HEK293 (cell line): ENCODE measurements around the gene TBPL1.

Experiments used
- CTCF ChIP-seq: fragments of 450-650 bp; formaldehyde crosslinking; IDR thresholded peaks from 2 replicates; pipeline ENCODE4 v1.5.1; 2016; ENCODE audit warnings: missing biosample characterization, missing genetic modification characterization
- FEZF1 ChIP-seq: fragments of 450-650 bp; formaldehyde crosslinking; IDR thresholded peaks from 2 replicates; pipeline ENCODE4 v1.5.1; 2016; ENCODE audit warnings: missing biosample characterization, missing genetic modification characterization
- HOXC10 ChIP-seq: sonication (generic); formaldehyde crosslinking; IDR thresholded peaks from 2 replicates; pipeline ENCODE4 v1.8.1; 2023; ENCODE audit warnings: mild to moderate bottlenecking, missing genetic modification reagents
- KLF10 ChIP-seq: fragments of 450-650 bp; IDR thresholded peaks from 2 replicates; pipeline ENCODE4 v1.5.1; 2018; ENCODE audit warnings: missing biosample characterization, mild to moderate bottlenecking, missing genetic modification characterization
- OVOL3 ChIP-seq: fragments of 450-650 bp; formaldehyde crosslinking; IDR thresholded peaks from 2 replicates; pipeline ENCODE4 v1.5.1; 2016; ENCODE audit warnings: missing biosample characterization, missing genetic modification characterization
- ZNF10 ChIP-seq: fragments of 450-650 bp; formaldehyde crosslinking; IDR thresholded peaks from 2 replicates; pipeline ENCODE4 v1.5.1; 2017; ENCODE audit warnings: missing biosample characterization, missing genetic modification characterization
- ZNF133 ChIP-seq: fragments of 450-650 bp; formaldehyde crosslinking; IDR thresholded peaks from 2 replicates; pipeline ENCODE4 v1.5.1; 2016; ENCODE audit warnings: missing biosample characterization, missing genetic modification characterization
- ZNF23 ChIP-seq: fragments of 450-650 bp; formaldehyde crosslinking; IDR thresholded peaks from 2 replicates; pipeline ENCODE4 v1.5.1; 2016; ENCODE audit warnings: missing biosample characterization, missing genetic modification characterization, borderline replicate concordance
- ZNF274 ChIP-seq, 2 experiments: fragments of 200-500 bp in 1 of 2; fragments of 450-650 bp in 1 of 2; sonication (Bioruptor generic) in 1 of 2; formaldehyde crosslinking in 1 of 2; IDR thresholded peaks; 2 replicates each; pipeline versions ENCODE4 v1.5.1 to v1.6.1; 2014 to 2016; ENCODE audit warnings: borderline replicate concordance in 1 of 2, inconsistent platforms in 1 of 2, low read length in 1 of 2, missing biosample characterization in 1 of 2, missing genetic modification characterization in 1 of 2
- ZNF510 ChIP-seq: fragments of 450-650 bp; formaldehyde crosslinking; IDR thresholded peaks from 2 replicates; pipeline ENCODE4 v1.5.1; 2018; ENCODE audit warnings: mild to moderate bottlenecking, missing genetic modification characterization, missing biosample characterization; ENCODE audit not compliant: insufficient replicate concordance
- ZSCAN30 ChIP-seq: fragments of 450-650 bp; IDR thresholded peaks from 2 replicates; pipeline ENCODE4 v1.5.1; 2018; ENCODE audit warnings: missing biosample characterization, mild to moderate bottlenecking, missing genetic modification characterization, moderate library complexity
- ZSCAN4 ChIP-seq: fragments of 450-650 bp; formaldehyde crosslinking; IDR thresholded peaks from 2 replicates; pipeline ENCODE4 v1.5.1; 2017; ENCODE audit warnings: missing biosample characterization, missing genetic modification characterization
- TF ChIP-seq, protein P1 (sequence below): fragments of 450-650 bp; formaldehyde crosslinking; IDR thresholded peaks from 2 replicates; pipeline ENCODE4 v1.5.1; 2016; ENCODE audit warnings: missing biosample characterization, missing genetic modification characterization

- TF ChIP-seq CTCF (tag by site-specific recombination) (no peak), KLF10 (0 out of 2 replicates have a peak, but pooled peaks have one; percentile 14), ZNF274 (IDR thresholded peaks at IDR 0.05; ENCODE audit: low read length) (no peak), ZNF274 (tag by site-specific recombination; IDR thresholded peaks at IDR 0.05; ENCODE audit: borderline replicate concordance) (no peak), ZNF10 (tag by site-specific recombination) (no peak), ZNF510 (tag by site-specific recombination) (no peak), ZNF133 (no peak), ZSCAN4 (tag by site-specific recombination) (no peak), OVOL3 (tag by site-specific recombination) (no peak), ZNF23 (tag by site-specific recombination) (no peak), ZSCAN30 (tag by site-specific recombination) (peak; percentile 37; the same call in 1 of the 2 replicates), HOXC10 (CRISPR knock-in tag) (no peak), FEZF1 (peak; percentile 38; the same call in 1 of the 2 replicates)
- TF ChIP-seq, protein P1, sequence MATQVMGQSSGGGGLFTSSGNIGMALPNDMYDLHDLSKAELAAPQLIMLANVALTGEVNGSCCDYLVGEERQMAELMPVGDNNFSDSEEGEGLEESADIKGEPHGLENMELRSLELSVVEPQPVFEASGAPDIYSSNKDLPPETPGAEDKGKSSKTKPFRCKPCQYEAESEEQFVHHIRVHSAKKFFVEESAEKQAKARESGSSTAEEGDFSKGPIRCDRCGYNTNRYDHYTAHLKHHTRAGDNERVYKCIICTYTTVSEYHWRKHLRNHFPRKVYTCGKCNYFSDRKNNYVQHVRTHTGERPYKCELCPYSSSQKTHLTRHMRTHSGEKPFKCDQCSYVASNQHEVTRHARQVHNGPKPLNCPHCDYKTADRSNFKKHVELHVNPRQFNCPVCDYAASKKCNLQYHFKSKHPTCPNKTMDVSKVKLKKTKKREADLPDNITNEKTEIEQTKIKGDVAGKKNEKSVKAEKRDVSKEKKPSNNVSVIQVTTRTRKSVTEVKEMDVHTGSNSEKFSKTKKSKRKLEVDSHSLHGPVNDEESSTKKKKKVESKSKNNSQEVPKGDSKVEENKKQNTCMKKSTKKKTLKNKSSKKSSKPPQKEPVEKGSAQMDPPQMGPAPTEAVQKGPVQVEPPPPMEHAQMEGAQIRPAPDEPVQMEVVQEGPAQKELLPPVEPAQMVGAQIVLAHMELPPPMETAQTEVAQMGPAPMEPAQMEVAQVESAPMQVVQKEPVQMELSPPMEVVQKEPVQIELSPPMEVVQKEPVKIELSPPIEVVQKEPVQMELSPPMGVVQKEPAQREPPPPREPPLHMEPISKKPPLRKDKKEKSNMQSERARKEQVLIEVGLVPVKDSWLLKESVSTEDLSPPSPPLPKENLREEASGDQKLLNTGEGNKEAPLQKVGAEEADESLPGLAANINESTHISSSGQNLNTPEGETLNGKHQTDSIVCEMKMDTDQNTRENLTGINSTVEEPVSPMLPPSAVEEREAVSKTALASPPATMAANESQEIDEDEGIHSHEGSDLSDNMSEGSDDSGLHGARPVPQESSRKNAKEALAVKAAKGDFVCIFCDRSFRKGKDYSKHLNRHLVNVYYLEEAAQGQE, result no peak
Observed at GRCh38 chr6:133991096-133991593, 38.1 kb downstream of the TBPL1 start.
